HG02970 (cell line): ENCODE measurements around the gene TCF25.

Source experiments
- ATAC-seq: cut with Tn5 transposase; IDR thresholded peaks from one replicate; pipeline ENCODE4 v1.9.1; 2021; ENCODE audit warnings: mild to moderate bottlenecking, moderate library complexity, moderate number of reproducible peaks; ENCODE audit not compliant: unreplicated experiment, low FRiP score

TCF25 gene

DNA sequence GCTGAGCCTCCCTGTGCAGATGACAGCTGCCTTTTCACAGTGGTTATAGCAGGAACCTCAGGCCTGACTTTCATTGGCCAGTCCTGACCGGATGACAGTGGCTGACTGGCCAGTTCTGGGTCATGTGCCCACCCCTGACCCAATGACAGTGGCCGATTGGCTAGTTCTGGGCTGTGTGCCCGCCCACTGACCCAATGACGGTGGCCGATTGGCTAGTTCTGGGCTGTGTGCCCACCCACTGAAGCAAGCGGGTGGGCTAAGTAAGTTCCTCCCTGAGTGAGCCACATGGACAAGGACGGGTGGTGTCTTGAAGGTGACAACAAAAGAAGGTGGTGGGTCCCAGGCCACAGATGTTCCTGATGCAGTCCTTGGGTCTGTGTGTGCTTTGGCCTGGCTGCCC, 84.7 kb downstream of the TCF25 start:
- no peak for ATAC-seq

DNA sequence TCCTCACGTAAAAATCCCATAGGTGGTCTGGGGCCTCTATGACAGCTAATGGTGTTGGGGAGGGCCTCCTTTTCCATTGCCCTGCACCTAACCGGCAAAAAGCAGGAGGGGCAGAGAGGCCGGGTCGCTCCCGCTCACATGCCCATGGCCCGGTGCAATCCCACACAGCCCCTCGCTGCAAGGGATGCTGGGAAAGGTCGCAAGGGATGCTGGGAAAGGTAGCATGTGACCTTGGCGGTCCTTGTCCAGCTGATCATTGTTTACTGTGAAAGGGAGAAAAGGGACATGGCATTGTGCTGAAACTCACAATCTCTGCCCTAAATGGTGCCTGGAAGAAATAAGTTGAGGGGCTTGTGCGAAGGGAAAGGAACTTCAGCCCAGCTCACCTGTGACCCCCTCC, 85.2 kb downstream of the TCF25 start:
- ATAC-seq, result no peak

DNA sequence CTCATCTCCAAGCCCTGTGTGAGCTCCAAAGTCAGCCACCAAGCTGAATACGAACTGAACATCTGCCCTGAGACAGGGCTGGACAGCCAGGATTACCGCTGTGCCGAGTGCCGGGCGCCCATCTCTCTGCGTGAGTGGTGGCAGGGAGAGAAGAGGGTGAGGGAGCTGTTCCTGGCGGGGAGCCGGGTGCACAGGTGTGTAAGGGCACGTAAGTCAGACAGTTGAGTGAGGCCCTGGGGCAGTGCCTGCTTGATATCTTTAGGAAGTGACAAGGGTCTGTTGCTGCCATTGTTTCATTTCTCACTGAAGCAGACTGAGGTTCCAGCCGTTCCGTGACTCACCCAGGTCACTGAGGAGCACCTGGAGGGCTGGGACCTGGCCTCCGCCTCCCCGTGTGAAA, 87.6 kb downstream of the TCF25 start:
- no peak for ATAC-seq
